OCI-M2 (cell line): ENCODE data around the gene SSH2.
"Not testable (repeated sequence)": the region's sequence is repeated elsewhere in the genome, so short reads cannot be mapped to it uniquely, and the experiment has no call there.

Experiments used
- DNase-seq: peaks from one replicate; lab custom pipeline; 2025; ENCODE audit not compliant: unreplicated experiment; lab: John Stamatoyannopoulos, UW

SSH2 gene

DNA sequence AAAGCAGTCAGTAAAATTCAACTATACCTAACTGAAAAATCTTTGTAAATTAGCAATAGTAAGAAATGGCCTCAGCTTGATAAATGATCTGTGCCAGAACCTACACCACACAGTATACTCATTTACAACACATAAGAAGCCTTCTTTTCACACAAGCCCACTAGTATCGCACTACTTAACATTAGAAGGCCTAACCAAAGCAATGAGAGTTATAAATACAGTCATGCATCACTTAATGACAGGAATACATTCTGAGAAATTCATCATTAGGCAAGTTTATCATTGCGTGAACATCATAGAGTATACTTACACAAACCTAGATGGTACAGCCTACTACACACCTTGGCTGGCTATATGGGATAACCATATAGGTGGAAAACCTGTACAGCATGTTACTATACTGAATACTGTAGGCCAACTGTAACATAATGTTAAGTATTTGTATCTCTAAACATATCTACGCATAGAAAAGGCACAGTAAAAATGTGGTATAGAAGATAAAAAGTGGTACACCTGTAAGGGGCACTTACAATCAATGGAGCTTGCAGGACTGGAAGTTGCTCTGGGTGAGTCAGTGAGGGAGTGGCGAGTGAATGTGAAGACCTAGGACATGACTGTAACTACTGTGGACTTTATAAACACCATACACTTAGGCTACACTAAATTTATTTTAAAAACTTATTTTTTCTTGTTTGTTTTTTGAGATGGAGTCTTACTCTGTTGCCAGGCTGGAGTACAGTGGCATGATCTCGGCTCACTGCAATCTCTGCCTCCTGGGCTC, 180.8 kb downstream of the SSH2 start:
- DNase-seq: no peak

DNA sequence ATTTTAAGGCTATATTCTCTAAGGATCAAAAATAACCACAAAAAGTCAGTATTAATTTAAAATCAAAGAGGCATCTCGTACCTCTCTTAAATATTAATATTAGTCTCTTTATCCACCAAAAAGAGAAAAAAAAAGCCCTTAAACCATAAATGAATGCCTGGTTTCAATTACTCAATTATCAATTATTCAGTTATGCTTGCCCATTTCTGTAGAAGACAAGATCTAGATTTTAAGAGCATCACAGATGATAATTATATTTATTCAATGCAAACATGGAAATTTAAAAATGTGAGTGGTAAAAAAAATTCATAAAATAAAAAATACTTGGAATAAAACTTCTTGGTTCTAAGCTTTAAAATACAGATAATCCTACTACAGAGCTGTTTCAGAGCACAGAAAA, 181.6 kb downstream of the SSH2 start:
- DNase-seq: no peak

DNA sequence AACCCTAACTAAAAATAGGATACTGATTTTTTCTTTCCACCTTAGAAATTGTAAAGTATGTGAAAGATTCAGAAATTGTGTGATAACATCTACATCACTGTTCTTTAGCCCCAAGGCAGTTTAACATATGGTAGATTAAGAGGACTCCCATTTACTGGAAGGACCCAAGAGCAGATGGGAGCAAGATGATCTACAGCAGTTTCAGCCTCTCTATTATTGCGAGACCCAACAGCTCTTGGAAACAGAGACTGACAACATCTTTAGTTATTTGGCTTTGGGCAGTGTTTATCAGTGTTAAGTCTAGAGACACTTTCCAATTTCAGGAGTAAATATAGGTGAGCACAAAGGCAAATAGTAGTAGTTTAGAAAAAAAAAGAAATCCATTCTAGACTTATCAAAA, 182.4 kb downstream of the SSH2 start:
- DNase-seq: no peak

DNA sequence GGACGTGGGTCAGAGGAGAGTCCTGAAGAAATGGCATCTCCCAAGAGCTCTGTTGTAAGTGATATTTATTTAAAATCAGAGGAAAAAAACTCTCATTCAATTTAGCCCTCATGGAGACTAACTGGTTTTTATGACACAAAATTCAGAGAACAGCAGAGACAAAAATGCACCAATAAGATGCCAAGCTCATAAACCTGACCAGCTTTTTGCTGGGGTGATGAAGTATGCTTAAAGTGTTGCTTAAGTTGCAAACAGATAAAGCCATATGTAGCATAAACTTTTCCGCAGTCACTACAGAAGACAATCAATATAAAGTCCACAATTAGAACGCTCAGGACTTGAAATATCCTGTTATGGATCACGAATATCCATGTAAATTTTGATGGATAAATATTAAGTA, 183.4 kb downstream of the SSH2 start:
- no peak for DNase-seq

DNA sequence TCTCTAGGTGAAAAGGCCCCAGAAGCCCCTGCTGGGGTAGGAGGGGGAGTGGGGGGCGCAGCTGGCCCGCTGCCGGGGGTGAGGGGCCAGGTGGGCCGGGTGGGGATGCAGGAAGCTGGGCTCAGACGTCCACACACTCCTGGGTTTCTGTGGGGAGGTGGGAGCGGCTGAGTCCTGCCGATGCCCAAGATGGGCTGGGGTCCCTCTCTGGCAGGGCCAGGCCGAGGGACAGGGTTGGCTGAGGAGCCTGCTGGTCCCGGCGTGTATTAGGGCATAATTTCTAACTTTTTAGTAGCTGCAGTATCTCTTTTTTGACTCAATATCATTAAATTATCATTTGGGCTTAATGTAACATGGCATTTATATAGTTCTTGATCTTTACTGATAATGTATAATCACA, 185.9 kb downstream of the SSH2 start:
- DNase-seq: no peak

GRCh38 chr17:29742210-29742513, 187.9 kb downstream of the SSH2 start:
- DNase-seq: no peak

DNA sequence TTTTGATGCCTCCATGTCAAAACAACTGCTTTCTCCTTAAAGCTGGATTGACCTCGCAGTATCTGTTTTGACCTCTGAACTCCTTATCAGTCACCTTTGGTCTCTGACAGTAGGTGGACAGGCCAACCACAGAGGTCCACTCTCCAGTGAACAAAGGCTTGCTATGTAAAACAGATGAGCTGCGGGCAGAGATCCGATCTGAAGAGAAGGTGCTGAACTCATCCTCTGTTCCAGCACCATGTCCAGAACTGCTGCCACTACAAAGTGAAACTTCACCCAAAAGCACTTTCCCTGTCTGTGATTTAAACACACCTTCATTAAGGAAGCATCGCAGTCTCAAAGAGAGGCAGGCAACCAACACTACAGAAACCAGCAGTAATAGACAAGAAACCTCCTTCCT, 190.0 kb downstream of the SSH2 start:
- DNase-seq: no peak

DNA sequence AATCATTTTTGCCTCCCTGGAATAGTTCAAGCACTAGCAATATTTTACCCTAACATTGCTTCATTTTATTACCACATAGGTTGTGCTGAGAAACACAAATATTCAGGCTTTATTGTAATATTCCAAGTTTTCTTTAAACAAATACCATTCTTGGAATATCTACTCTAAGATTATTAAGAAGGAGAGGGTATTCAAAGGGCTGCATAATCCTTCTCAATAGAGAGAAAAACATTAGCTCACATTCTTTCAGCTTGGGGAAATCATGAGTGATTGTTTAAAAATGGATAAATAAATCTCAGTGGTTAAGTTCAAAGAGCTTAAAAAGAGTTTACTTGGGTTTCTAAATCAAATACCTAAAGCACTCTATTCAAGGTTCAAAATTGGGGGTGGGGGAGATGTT, 195.4 kb downstream of the SSH2 start:
- DNase-seq: no peak

GRCh38 chr17:29733166-29733565, 196.9 kb downstream of the SSH2 start:
- no peak for DNase-seq

DNA sequence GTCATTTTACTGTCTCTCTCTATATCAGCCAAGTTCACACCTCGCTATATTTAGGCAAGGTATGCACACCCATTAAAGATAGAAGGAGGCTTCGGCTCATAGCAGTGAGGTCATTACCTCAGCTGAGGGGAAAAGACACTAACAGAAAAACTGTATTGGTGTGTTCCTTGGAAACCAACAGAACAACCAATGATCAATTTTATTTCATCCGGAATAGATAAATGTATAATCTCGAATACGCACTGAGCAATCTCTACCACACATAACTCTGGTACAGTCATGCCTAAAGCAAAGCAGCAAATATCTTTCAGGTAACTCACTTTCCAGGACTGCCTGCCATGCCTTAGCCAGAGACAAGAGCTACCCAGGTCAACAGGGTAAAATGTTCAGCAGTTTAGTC, 197.4 kb downstream of the SSH2 start:
- DNase-seq: no peak

GRCh38 chr17:29732209-29732608, 197.8 kb downstream of the SSH2 start:
- DNase-seq: no peak

DNA sequence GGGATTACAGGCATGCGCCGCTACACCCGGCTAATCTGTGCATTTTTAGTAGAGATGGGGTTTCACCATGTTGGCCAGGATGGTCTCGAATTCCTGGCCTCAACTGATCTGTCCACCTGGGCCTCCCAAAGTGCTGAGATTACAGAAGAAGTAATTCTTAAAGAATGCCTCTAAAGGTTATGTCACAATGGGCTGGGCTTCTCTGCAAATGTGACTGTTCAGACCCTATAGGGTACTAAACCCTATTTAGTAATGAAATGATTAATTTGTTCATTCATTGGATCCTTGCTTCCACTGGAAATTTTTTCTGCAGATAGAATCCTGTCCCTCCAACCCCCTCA, 198.5 kb downstream of the SSH2 start:
- no peak for DNase-seq

DNA sequence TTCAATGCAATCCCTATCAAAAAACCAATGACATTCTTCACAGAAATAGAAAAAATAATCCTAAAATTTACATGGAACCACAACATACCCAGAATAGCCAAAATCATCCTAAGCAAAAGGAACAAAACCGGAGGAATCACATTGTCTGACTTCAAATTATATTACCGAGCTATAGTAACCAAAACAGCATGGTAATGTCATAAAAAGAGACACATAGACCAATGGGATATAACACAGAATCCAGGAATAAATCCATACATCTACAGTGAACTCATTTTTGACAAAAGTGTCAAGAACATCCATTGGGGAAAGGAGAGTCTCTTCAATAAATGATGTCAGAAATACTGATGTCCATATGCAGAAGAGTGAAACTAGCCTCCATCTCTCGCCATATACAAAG, 201.5 kb downstream of the SSH2 start:
- DNase-seq: no peak

GRCh38 chr17:29726715-29727252, 203.2 kb downstream of the SSH2 start:
- peak; percentile 46 for DNase-seq

- DNase-seq: not testable (repeated sequence)
Observed at GRCh38 chr17:29725408-29725807, 204.6 kb downstream of the SSH2 start.

GRCh38 chr17:29723278-29724047, 206.6 kb downstream of the SSH2 start:
- no peak for DNase-seq

- peak; percentile 60 for DNase-seq
Observed at GRCh38 chr17:29722411-29723198, 207.4 kb downstream of the SSH2 start.

DNA sequence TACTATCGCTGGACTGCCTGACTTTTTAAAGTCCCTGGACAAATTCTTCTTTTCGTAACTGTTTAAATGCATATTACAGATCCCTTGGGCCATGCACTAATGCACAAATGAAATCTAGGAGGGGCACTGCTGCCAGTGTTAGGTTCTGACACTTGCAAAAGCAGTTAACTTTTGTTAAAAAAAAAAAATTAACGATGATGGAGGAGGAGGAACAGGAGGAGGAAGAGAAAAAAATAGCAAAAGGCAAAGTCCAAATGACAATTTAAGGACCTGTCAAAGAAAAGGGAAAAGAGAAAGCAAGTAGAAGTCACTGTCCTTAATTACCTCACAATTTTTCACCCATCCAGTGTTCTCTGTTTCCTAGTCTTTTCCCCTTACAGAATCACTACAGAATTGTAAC, 209.5 kb downstream of the SSH2 start:
- no peak for DNase-seq

DNA sequence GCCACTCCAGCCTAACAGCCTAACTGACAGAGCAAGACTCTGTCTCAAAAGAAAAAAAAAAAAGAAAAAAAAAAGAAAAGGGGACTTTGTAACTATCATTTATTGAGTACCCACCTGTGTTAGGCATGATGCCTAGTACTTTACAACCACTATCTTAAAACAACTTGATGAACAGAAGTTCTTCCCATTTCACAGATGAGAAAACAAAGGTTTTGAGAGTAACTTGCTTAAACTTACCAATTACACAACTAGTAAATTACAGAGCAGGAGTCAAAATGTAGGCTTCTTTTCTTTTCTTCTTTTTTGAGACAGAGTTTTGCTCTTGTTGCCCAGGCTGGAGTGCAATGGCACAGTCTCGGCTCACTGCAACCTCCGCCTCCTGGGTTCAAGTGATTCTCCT, 210.6 kb downstream of the SSH2 start:
- no peak for DNase-seq

DNA sequence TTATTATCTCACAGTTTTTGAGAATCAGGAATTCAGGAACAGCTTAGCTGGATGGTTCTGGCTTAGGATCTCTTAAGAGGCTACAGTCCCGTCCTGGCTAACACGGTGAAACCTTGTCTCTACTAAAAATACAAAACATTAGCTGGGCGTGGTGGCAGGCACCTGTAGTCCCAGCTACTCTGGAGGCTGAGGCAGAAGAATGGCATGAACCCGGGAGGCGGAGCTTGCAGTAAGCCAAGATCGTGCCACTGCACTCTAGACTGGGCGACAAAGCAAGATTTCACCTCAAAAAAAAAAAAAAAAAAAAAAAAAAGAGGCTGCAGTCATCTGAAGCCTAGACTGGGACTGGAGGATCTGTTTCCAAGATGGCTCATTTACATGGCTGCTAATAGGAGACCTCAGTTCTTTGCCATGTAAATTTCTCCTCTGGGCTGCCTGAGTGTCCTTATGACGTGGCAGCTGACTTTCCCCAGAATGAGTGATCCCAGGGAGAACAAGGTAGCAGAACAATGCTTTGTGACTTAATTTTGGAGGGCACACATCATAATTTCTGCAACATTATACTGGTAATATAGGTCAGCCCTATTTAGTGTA, 211.5 kb downstream of the SSH2 start:
- DNase-seq: no peak

- no peak for DNase-seq
Observed at GRCh38 chr17:29717817-29718216, 212.2 kb downstream of the SSH2 start.
